Thyroid gland (tissue), 4 donors: ENCODE measurements around the gene XPNPEP2.

Source experiments
- POLR2A ChIP-seq, 2 donors: fragments of 450-650 bp; IDR thresholded peaks; one replicate each; pipeline ENCODE4 v1.6.1; 2017; ENCODE audit warnings: antibody characterized with exemption in 2 of 2, mild to moderate bottlenecking in 2 of 2, moderate library complexity in 1 of 2
- TF ChIP-seq, protein P1 (sequence below), 6 experiments: fragments of 200-600 bp in 3 of 6; fragments of 450-650 bp in 3 of 6; sonication (generic) in 3 of 6; IDR thresholded peaks; one replicate each; pipeline ENCODE4 v1.5.1; 2016 to 2019; ENCODE audit warnings: antibody characterized with exemption in 6 of 6, mild to moderate bottlenecking in 2 of 6, inconsistent platforms in 1 of 6, moderate library complexity in 1 of 6

DNA sequence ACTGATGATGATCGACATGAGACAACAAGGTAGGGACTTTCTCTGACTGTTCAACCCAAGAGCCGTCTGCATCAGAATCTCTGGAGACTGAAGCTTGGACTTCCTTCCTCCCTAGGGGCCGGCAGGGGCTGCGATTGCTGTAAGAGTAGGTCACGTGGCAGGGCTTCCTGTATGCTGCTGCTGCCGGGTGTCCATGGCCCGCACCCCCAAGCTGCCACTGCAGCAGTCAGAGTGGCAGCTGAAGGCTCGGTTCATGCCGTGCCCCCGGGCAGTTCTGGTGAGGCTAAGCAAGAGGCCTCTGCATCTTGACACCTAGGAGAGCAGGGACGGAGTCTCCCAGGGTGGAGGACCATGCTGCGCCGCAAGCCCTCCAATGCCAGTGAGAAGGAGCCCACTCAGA is 41.0 kb downstream of the XPNPEP2 start, which contains the start of gene SASH3:
- TF ChIP-seq, protein P1, sequence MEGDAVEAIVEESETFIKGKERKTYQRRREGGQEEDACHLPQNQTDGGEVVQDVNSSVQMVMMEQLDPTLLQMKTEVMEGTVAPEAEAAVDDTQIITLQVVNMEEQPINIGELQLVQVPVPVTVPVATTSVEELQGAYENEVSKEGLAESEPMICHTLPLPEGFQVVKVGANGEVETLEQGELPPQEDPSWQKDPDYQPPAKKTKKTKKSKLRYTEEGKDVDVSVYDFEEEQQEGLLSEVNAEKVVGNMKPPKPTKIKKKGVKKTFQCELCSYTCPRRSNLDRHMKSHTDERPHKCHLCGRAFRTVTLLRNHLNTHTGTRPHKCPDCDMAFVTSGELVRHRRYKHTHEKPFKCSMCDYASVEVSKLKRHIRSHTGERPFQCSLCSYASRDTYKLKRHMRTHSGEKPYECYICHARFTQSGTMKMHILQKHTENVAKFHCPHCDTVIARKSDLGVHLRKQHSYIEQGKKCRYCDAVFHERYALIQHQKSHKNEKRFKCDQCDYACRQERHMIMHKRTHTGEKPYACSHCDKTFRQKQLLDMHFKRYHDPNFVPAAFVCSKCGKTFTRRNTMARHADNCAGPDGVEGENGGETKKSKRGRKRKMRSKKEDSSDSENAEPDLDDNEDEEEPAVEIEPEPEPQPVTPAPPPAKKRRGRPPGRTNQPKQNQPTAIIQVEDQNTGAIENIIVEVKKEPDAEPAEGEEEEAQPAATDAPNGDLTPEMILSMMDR (IDR thresholded peaks at IDR 0.05) = no peak
- no peak for TF ChIP-seq POLR2A (IDR thresholded peaks at IDR 0.05)
